IPS-18c (cell line): Measurements from ENCODE around the gene ULK4.
A peak's percentile ranks its signal among the peaks of the same experiment; 100 is the strongest.

Experiments
- H3K4me3 ChIP-seq: 2 replicates; pipeline ENCODE4 v1.7.0; 2013; ENCODE audit warnings: low read depth, mild to moderate bottlenecking, low read length, moderate library complexity; ENCODE audit not compliant: insufficient read depth
- H3K9me3 ChIP-seq: one replicate; pipeline ENCODE4 v1.6.1; 2013; ENCODE audit warnings: mild to moderate bottlenecking, low read length, moderate library complexity; ENCODE audit not compliant: control insufficient read depth, insufficient read depth

The ULK4 gene

GRCh38 chr3:41219424-41219823 is 742.5 kb downstream of the ULK4 start:
- H3K4me3 ChIP-seq, result no peak overlapping the region

GRCh38 chr3:41216993-41217392 is 744.9 kb downstream of the ULK4 start:
- Histone ChIP-seq H3K4me3 (no peak overlapping the region), H3K9me3 (no peaks in the 10 kb centered on the region)

More at GRCh38 chr3:41219424-41219823, 742.5 kb downstream of the ULK4 start:
- no peaks in the 10 kb centered on the region for H3K9me3 ChIP-seq

- H3K4me3 ChIP-seq, result no peak overlapping the region
- H3K9me3 ChIP-seq, result no peaks in the 10 kb centered on the region
These were observed 745.5 kb downstream of the ULK4 start for GRCh38 chr3:41216422-41216821.

GRCh38 chr3:41213588-41213987 is 748.3 kb downstream of the ULK4 start:
- H3K9me3 ChIP-seq, result no peaks in the 10 kb centered on the region
- no peak overlapping the region for H3K4me3 ChIP-seq

- Histone ChIP-seq H3K9me3 (no peaks in the 10 kb centered on the region), H3K4me3 (no peak overlapping the region)
These were observed 749.8 kb downstream of the ULK4 start for GRCh38 chr3:41212088-41212487.

- H3K4me3 ChIP-seq, result no peak overlapping the region
- no peaks in the 10 kb centered on the region for H3K9me3 ChIP-seq
These were observed 750.9 kb downstream of the ULK4 start for GRCh38 chr3:41210966-41211365.

- no peaks in the 10 kb centered on the region for H3K9me3 ChIP-seq
- no peak overlapping the region for H3K4me3 ChIP-seq
These were observed 752.3 kb downstream of the ULK4 start for GRCh38 chr3:41209646-41210045.

GRCh38 chr3:41208507-41209220 is 753.2 kb downstream of the ULK4 start:
- H3K4me3 ChIP-seq, result no peak overlapping the region
- no peaks in the 10 kb centered on the region for H3K9me3 ChIP-seq

GRCh38 chr3:41207355-41207754 is 754.5 kb downstream of the ULK4 start:
- no peak overlapping the region for H3K4me3 ChIP-seq
- no peaks in the 10 kb centered on the region for H3K9me3 ChIP-seq

- H3K4me3 ChIP-seq, result no peak overlapping the region
These were observed 756.3 kb downstream of the ULK4 start for GRCh38 chr3:41205591-41205990.

GRCh38 chr3:41204369-41204768 is 757.5 kb downstream of the ULK4 start:
- no peaks in the 10 kb centered on the region for H3K9me3 ChIP-seq
- no peak overlapping the region for H3K4me3 ChIP-seq

More at GRCh38 chr3:41205591-41205990, 756.3 kb downstream of the ULK4 start:
- H3K9me3 ChIP-seq, result no peaks in the 10 kb centered on the region

- Histone ChIP-seq H3K9me3 (no peaks in the 10 kb centered on the region), H3K4me3 (no peak overlapping the region)
These were observed 759.0 kb downstream of the ULK4 start for GRCh38 chr3:41202834-41203345.

- H3K4me3 ChIP-seq, result no peak overlapping the region
- H3K9me3 ChIP-seq, result no peaks in the 10 kb centered on the region
These were observed 759.6 kb downstream of the ULK4 start for GRCh38 chr3:41202075-41202833.

GRCh38 chr3:41200669-41201021 is 761.3 kb downstream of the ULK4 start:
- peak overlapping the region; percentile 96 for H3K4me3 ChIP-seq
- H3K9me3 ChIP-seq, result no peaks in the 10 kb centered on the region

GRCh38 chr3:41199866-41200668 is 761.8 kb downstream of the ULK4 start:
- no peaks in the 10 kb centered on the region for H3K9me3 ChIP-seq
- peak overlapping the region; percentile 96 for H3K4me3 ChIP-seq

GRCh38 chr3:41198950-41199865 is 762.7 kb downstream of the ULK4 start, which contains the start of gene CTNNB1:
CTNNB1 (plus strand) TSS chr3:41199505; CDS start chr3:41224069, 24,564 bp downstream.
- H3K4me3 ChIP-seq, result peak within 1 kb of the TSS; percentile 96
- H3K9me3 ChIP-seq, result no peaks in the 10 kb centered on the region
